ENCODE data around the gene HOOK2. TPM values are rescaled to one million over a fixed set of nuclear protein-coding genes. Genes with fewer than 3 reads are reported as not detected.

HOOK2 gene
- total and polyA plus RNA-seq, 2 of the 13 experiments (the other 11 are each of a cell fraction or from before 2014, with no cell fraction given): 9.2 to 12.9 TPM

DNA sequence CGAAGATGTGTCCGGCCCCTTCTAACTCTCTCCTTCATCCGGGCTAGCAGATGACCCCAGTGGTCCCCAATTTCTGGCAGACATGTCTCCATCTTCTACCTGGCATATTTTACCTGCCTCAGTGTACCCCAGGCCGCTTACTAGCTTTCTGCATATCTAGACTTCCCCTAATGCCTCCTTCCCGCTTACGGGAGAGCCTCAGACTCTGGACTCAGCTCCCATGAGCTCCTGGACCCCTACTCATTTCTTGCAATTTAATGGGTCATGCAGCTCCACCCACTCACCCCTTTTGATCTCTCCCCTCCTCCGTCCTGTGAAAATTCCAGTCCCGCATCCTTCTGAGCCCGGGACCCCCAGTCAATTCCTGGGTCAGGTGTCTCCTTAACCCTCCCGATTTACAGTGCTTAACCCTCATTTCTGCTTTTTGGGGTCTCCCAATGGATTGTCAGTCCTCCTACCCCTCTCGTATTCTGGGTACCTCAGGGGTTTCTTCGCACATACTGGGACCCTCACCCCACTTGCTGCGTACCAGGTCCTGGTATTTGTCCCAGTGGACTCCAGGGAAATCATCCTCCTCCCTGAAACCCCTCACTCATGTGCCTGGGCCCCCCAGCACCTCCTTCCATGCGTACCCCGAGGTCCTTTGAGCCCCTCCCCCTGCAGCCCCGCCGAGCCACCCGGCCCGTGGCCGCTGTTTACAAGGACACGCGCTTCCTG, 15.4 kb upstream of the HOOK2 start (continued):
- TF ChIP-seq, protein P1, sequence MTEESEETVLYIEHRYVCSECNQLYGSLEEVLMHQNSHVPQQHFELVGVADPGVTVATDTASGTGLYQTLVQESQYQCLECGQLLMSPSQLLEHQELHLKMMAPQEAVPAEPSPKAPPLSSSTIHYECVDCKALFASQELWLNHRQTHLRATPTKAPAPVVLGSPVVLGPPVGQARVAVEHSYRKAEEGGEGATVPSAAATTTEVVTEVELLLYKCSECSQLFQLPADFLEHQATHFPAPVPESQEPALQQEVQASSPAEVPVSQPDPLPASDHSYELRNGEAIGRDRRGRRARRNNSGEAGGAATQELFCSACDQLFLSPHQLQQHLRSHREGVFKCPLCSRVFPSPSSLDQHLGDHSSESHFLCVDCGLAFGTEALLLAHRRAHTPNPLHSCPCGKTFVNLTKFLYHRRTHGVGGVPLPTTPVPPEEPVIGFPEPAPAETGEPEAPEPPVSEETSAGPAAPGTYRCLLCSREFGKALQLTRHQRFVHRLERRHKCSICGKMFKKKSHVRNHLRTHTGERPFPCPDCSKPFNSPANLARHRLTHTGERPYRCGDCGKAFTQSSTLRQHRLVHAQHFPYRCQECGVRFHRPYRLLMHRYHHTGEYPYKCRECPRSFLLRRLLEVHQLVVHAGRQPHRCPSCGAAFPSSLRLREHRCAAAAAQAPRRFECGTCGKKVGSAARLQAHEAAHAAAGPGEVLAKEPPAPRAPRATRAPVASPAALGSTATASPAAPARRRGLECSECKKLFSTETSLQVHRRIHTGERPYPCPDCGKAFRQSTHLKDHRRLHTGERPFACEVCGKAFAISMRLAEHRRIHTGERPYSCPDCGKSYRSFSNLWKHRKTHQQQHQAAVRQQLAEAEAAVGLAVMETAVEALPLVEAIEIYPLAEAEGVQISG (CRISPR knock-in tag; IDR thresholded peaks at IDR 0.05): no peak
- no peak for TF ChIP-seq ZNF138 (CRISPR knock-in tag; IDR thresholded peaks at IDR 0.05; ENCODE audit: low read depth)
- no peak for TF ChIP-seq ZNF30 (CRISPR knock-in tag; IDR thresholded peaks at IDR 0.05)
- TF ChIP-seq NCOA1 (CRISPR knock-in tag; IDR thresholded peaks at IDR 0.05): no peak
- no peak for TF ChIP-seq NCOA2 (CRISPR knock-in tag; IDR thresholded peaks at IDR 0.05)
- TF ChIP-seq ZNF20 (CRISPR knock-in tag; IDR thresholded peaks at IDR 0.05): no peak
- TF ChIP-seq, protein P2, sequence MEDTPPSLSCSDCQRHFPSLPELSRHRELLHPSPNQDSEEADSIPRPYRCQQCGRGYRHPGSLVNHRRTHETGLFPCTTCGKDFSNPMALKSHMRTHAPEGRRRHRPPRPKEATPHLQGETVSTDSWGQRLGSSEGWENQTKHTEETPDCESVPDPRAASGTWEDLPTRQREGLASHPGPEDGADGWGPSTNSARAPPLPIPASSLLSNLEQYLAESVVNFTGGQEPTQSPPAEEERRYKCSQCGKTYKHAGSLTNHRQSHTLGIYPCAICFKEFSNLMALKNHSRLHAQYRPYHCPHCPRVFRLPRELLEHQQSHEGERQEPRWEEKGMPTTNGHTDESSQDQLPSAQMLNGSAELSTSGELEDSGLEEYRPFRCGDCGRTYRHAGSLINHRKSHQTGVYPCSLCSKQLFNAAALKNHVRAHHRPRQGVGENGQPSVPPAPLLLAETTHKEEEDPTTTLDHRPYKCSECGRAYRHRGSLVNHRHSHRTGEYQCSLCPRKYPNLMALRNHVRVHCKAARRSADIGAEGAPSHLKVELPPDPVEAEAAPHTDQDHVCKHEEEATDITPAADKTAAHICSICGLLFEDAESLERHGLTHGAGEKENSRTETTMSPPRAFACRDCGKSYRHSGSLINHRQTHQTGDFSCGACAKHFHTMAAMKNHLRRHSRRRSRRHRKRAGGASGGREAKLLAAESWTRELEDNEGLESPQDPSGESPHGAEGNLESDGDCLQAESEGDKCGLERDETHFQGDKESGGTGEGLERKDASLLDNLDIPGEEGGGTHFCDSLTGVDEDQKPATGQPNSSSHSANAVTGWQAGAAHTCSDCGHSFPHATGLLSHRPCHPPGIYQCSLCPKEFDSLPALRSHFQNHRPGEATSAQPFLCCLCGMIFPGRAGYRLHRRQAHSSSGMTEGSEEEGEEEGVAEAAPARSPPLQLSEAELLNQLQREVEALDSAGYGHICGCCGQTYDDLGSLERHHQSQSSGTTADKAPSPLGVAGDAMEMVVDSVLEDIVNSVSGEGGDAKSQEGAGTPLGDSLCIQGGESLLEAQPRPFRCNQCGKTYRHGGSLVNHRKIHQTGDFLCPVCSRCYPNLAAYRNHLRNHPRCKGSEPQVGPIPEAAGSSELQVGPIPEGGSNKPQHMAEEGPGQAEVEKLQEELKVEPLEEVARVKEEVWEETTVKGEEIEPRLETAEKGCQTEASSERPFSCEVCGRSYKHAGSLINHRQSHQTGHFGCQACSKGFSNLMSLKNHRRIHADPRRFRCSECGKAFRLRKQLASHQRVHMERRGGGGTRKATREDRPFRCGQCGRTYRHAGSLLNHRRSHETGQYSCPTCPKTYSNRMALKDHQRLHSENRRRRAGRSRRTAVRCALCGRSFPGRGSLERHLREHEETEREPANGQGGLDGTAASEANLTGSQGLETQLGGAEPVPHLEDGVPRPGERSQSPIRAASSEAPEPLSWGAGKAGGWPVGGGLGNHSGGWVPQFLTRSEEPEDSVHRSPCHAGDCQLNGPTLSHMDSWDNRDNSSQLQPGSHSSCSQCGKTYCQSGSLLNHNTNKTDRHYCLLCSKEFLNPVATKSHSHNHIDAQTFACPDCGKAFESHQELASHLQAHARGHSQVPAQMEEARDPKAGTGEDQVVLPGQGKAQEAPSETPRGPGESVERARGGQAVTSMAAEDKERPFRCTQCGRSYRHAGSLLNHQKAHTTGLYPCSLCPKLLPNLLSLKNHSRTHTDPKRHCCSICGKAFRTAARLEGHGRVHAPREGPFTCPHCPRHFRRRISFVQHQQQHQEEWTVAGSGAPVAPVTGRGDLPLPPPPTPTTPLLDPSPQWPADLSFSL (CRISPR knock-in tag; IDR thresholded peaks at IDR 0.05): no peak
- TF ChIP-seq ERF (CRISPR knock-in tag; IDR thresholded peaks at IDR 0.05): no peak
- no peak for TF ChIP-seq ZNF160 (CRISPR knock-in tag; IDR thresholded peaks at IDR 0.05)
- TF ChIP-seq ZNF44 (CRISPR knock-in tag; IDR thresholded peaks at IDR 0.05): no peak
- no peak for TF ChIP-seq SMAD3 (CRISPR knock-in tag; IDR thresholded peaks at IDR 0.05)
- no peak for TF ChIP-seq KDM6A (CRISPR knock-in tag; IDR thresholded peaks at IDR 0.05; ENCODE audit: low read depth)
- no peak for TF ChIP-seq TEAD3 (CRISPR knock-in tag; optimal IDR thresholded peaks at IDR 0.05; ENCODE audit: borderline replicate concordance)
- TF ChIP-seq ZNF737 (CRISPR knock-in tag; IDR thresholded peaks at IDR 0.05; ENCODE audit: borderline replicate concordance): no peak
- no peak for TF ChIP-seq PAWR (CRISPR knock-in tag; IDR thresholded peaks at IDR 0.05; ENCODE audit: borderline replicate concordance)
- no peak for TF ChIP-seq ZNF83 (CRISPR knock-in tag; IDR thresholded peaks at IDR 0.05; ENCODE audit: borderline replicate concordance)
- TF ChIP-seq, protein P3, sequence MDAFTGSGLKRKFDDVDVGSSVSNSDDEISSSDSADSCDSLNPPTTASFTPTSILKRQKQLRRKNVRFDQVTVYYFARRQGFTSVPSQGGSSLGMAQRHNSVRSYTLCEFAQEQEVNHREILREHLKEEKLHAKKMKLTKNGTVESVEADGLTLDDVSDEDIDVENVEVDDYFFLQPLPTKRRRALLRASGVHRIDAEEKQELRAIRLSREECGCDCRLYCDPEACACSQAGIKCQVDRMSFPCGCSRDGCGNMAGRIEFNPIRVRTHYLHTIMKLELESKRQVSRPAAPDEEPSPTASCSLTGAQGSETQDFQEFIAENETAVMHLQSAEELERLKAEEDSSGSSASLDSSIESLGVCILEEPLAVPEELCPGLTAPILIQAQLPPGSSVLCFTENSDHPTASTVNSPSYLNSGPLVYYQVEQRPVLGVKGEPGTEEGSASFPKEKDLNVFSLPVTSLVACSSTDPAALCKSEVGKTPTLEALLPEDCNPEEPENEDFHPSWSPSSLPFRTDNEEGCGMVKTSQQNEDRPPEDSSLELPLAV (CRISPR knock-in tag; conservative IDR thresholded peaks at IDR 0.05; ENCODE audit: low read depth): no peak
- TF ChIP-seq HES4 (CRISPR knock-in tag; IDR thresholded peaks at IDR 0.05; ENCODE audit: borderline replicate concordance): no peak
- TF ChIP-seq ZNF205 (CRISPR knock-in tag; IDR thresholded peaks at IDR 0.05): no peak
- TF ChIP-seq ZNF230 (CRISPR knock-in tag; IDR thresholded peaks at IDR 0.05): no peak
- TF ChIP-seq TRIM24 (CRISPR knock-in tag; IDR thresholded peaks at IDR 0.05): no peak

All from HepG2 (cell line).